NCI-H2107 treated with DMSO at 0.1 percent for 48 hours (cell line): Measurements from ENCODE around the gene NUP214.
"Not testable (repeated sequence)": the region's sequence is repeated elsewhere in the genome, so short reads cannot be mapped to it uniquely, and the experiment has no call there.

Source experiments
- DNase-seq: peaks from one replicate; lab custom pipeline; 2025; ENCODE audit not compliant: unreplicated experiment; lab: John Stamatoyannopoulos, UW

Gene NUP214

GRCh38 chr9:131191032-131191431 lies 65.6 kb downstream of the NUP214 start:
- not testable (repeated sequence) for DNase-seq

GRCh38 chr9:131191857-131192256 lies 66.5 kb downstream of the NUP214 start:
- DNase-seq = no peak

GRCh38 chr9:131193051-131193450 lies 67.7 kb downstream of the NUP214 start:
- no peak for DNase-seq

GRCh38 chr9:131194762-131195161 lies 69.4 kb downstream of the NUP214 start:
- DNase-seq = no peak

GRCh38 chr9:131197160-131197911 lies 72.0 kb downstream of the NUP214 start:
- DNase-seq = no peak

GRCh38 chr9:131198041-131198715 lies 72.8 kb downstream of the NUP214 start:
- no peak for DNase-seq

GRCh38 chr9:131201856-131202255 lies 76.5 kb downstream of the NUP214 start:
- no peak for DNase-seq

- no peak for DNase-seq
Measured at GRCh38 chr9:131203431-131204218, 78.2 kb downstream of the NUP214 start.

- DNase-seq = no peak
Measured at GRCh38 chr9:131204285-131204684, 78.9 kb downstream of the NUP214 start.

GRCh38 chr9:131206495-131206894 lies 81.1 kb downstream of the NUP214 start:
- DNase-seq = no peak

- DNase-seq = not testable (repeated sequence)
Measured at GRCh38 chr9:131211920-131212319, 86.5 kb downstream of the NUP214 start.

GRCh38 chr9:131214286-131214856 lies 89.0 kb downstream of the NUP214 start:
- DNase-seq = no peak

- no peak for DNase-seq
Measured at GRCh38 chr9:131214876-131215275, 89.5 kb downstream of the NUP214 start.

- no peak for DNase-seq
Measured at GRCh38 chr9:131216806-131217205, 91.4 kb downstream of the NUP214 start.

- no peak for DNase-seq
Measured at GRCh38 chr9:131217331-131218031, 92.1 kb downstream of the NUP214 start.

- no peak for DNase-seq
Measured at GRCh38 chr9:131218370-131218769, 93.0 kb downstream of the NUP214 start.

- DNase-seq = no peak
Measured at GRCh38 chr9:131220485-131220884, 95.1 kb downstream of the NUP214 start.

GRCh38 chr9:131222460-131222859 lies 97.1 kb downstream of the NUP214 start:
- no peak for DNase-seq

- no peak for DNase-seq
Measured at GRCh38 chr9:131226226-131226625, 100.8 kb downstream of the NUP214 start.

- peak; percentile 62 for DNase-seq
Measured at GRCh38 chr9:131227112-131227958, 101.9 kb downstream of the NUP214 start.
